BLaER1 (cell line): Measurements from ENCODE around the gene JAKMIP2.
"Not testable (repeated sequence)": the region's sequence is repeated elsewhere in the genome, so short reads cannot be mapped to it uniquely, and the experiment has no call there.

Experiments
- H3K27ac ChIP-seq: shearing (Covaris generic); formaldehyde crosslinking; 2 replicates; pipeline ENCODE4 v1.8.1; 2022
- H3K27me3 ChIP-seq: shearing (Covaris generic); formaldehyde crosslinking; 2 replicates; pipeline ENCODE4 v1.8.1; 2022
- H3K36me3 ChIP-seq: shearing (Covaris generic); formaldehyde crosslinking; 2 replicates; pipeline ENCODE4 v1.8.1; 2022
- H3K4me1 ChIP-seq: shearing (Covaris generic); formaldehyde crosslinking; 2 replicates; pipeline ENCODE4 v1.8.1; 2022
- H3K4me2 ChIP-seq: shearing (Covaris generic); formaldehyde crosslinking; 2 replicates; pipeline ENCODE4 v1.8.1; 2022
- H3K4me3 ChIP-seq: shearing (Covaris generic); formaldehyde crosslinking; 2 replicates; pipeline ENCODE4 v1.8.1; 2022
- H3K9ac ChIP-seq: shearing (Covaris generic); formaldehyde crosslinking; 2 replicates; pipeline ENCODE4 v1.8.1; 2022
- H3K9me3 ChIP-seq: shearing (Covaris generic); formaldehyde crosslinking; 2 replicates; pipeline ENCODE4 v1.8.1; 2022
- H4K20me1 ChIP-seq: shearing (Covaris generic); formaldehyde crosslinking; 2 replicates; pipeline ENCODE4 v1.8.1; 2022
- Cebpa-rat ChIP-seq: shearing (Covaris generic); IDR thresholded peaks from 2 replicates; pipeline ENCODE4 v1.8.1; 2022

Gene JAKMIP2

DNA sequence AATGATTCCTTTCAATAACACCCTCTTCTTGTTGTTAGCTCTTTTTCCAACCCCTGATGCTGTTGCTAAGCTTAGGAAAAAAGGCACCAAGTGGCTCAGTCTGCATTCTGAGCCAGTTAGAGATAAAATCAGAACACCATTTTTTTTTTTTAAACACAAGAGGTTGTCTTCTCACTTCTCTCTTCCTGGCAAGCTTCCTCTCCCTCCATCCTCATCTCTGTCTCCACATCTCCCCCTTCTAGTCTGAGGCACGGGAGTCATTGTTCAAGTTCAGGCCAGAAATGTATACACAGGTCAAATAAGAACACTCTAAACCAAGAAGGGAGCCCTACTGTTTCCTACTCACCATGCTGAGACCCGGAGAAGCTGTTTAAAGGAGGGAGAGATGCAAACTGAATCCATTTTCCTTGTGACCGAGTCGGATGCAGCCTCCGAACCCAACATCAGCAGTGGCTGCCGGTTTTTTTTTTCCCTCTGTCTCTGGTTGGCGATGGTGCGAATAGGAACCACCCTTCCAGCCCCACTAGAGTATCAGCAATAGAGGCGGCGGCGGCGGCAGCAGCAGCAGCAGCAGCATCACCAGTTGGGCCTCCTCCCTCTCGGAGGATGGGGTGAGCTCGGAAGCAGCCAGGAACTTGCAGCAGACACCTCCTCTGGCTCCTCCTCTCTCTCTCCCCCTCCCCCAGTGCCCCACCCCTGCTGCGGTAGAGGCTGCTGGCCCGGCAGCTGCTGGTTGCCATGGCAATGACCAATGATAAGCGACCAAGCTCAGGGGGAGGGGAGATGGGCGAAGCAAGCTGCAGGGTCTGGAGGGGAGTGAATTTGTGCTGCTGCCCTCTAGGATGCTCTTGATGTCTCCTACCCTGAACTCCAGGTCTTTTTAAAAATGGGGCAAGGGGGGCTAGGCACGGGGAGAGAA, at the start of gene JAKMIP2:
TSS of gene JAKMIP2 (minus strand) at position 619 of the 919 bp plus-strand sequence. CDS start 110,922 bp downstream, outside the sequence.
- no peaks in the 10 kb centered on the region for H3K36me3 ChIP-seq
- no peaks in the 10 kb centered on the region for H3K27me3 ChIP-seq
- peak within 1 kb of the TSS; percentile 75 for H3K27ac ChIP-seq
- H3K9me3 ChIP-seq: no peaks in the 10 kb centered on the region
- no peak for TF ChIP-seq Cebpa-rat
- peak within 1 kb of the TSS; percentile 83 for H3K9ac ChIP-seq
- peak within 1 kb of the TSS; percentile 75 for H3K4me3 ChIP-seq
- peak within 1 kb of the TSS; percentile 91 for H3K4me2 ChIP-seq
- no peaks in the 10 kb centered on the region for H4K20me1 ChIP-seq
- peaks cover 32% of the 10 kb centered on the region for H3K4me1 ChIP-seq

DNA sequence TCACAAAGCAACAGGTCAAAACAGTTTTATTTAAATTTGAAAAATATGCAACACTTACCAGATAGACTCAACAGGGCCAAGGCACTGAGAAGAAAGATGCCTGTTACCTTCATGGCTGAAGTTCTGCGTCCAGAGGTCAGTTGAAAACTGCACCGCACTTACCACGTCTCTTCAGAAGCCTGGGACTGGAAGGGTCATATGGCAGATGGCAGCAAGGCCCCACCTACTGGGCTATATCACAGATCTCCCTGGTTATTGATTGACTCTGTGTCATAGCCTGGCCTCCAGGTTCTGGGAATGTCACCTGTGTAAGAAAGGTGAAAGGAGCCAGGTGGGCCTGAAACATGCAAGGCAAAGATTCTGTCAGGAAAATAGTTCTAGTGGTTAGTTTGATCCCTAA, 48.9 kb upstream of the JAKMIP2 start, which contains the start of gene SPINK1:
TSS of gene SPINK1 (minus strand) at position 207 of the 400 bp plus-strand sequence. CDS start at position 113, 94 bp downstream.
- no peak within 1 kb of the TSS for H3K4me3 ChIP-seq
- no peak within 1 kb of the TSS for H3K9ac ChIP-seq
- no peaks in the 10 kb centered on the region for H3K4me1 ChIP-seq
- H3K9me3 ChIP-seq: no peaks in the 10 kb centered on the region
- no peaks in the 10 kb centered on the region for H3K27me3 ChIP-seq
- H3K27ac ChIP-seq: no peak within 1 kb of the TSS
- no peaks in the 10 kb centered on the region for H3K36me3 ChIP-seq
- no peaks in the 10 kb centered on the region for H4K20me1 ChIP-seq
- TF ChIP-seq Cebpa-rat: no peak
- no peak within 1 kb of the TSS for H3K4me2 ChIP-seq

DNA sequence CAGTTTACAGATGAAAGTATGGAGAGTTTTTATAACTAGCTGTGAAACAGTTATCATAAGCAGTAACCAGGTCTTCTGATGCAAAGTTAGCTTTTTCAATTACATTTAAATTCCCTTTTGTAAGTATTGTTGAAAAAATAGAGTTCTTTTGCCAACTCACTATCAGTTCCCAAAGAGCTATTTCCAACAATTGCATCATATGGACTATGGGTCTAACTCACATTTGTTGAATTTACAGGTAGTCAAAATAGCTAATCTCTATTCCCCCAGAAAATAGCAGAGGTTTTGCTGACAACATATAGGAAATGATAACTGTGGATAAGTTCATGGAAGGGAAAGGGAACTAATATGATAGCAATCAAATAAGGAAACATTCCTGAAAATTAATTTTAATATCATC, 47.5 kb upstream of the JAKMIP2 start:
- no peak overlapping the region for H3K9ac ChIP-seq
- no peaks in the 10 kb centered on the region for H4K20me1 ChIP-seq
- H3K27ac ChIP-seq: no peak overlapping the region
- no peak overlapping the region for H3K4me2 ChIP-seq
- no peaks in the 10 kb centered on the region for H3K36me3 ChIP-seq
- H3K27me3 ChIP-seq: no peaks in the 10 kb centered on the region
- H3K4me1 ChIP-seq: no peaks in the 10 kb centered on the region
- no peak overlapping the region for H3K4me3 ChIP-seq
- TF ChIP-seq Cebpa-rat: no peak
- no peaks in the 10 kb centered on the region for H3K9me3 ChIP-seq

DNA sequence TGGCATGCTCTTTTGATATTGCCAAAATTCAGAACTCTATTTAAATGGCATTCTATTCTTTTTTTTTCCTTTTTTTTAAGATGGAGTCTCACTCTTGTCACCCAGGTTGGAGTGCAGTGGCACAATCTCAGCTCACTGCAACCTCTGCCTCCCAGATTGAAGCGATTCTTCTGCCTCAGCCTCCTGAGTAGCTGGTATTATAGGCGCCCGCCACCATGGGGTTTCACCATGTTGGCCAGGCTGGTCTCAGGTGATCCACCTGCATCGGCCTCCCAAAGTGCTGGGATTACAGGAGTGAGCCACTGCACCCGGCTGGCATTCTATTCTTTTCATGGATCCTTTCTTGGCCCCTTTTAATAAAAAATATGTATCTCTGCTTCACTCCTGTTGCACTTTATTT, 44.5 kb upstream of the JAKMIP2 start:
- not testable (repeated sequence) for H3K9me3 ChIP-seq, H3K4me1 ChIP-seq, H3K9ac ChIP-seq, H3K4me3 ChIP-seq, H3K36me3 ChIP-seq, H3K27ac ChIP-seq, H3K4me2 ChIP-seq, H3K27me3 ChIP-seq, H4K20me1 ChIP-seq

DNA sequence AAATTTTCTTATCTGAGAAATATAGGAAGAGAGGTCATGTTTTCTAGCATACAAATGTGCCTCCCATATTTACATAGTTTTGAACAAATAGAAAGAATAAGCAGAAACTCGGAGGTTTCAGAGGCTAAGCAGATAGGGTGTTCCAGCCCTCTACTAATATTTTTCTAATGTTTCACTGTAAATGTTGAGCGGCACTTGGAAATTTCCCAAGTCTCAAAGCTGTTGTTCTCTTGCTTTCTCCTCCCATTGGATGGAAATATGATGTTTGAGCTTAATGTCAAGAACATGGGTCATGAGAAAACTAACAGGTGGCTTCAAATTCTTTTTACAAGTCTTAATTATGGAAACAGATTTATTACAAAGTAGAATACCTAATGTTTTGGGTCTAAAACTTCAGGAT, 43.8 kb upstream of the JAKMIP2 start:
- no peak overlapping the region for H3K4me3 ChIP-seq
- no peak overlapping the region for H3K4me2 ChIP-seq
- H3K9me3 ChIP-seq: no peaks in the 10 kb centered on the region

DNA sequence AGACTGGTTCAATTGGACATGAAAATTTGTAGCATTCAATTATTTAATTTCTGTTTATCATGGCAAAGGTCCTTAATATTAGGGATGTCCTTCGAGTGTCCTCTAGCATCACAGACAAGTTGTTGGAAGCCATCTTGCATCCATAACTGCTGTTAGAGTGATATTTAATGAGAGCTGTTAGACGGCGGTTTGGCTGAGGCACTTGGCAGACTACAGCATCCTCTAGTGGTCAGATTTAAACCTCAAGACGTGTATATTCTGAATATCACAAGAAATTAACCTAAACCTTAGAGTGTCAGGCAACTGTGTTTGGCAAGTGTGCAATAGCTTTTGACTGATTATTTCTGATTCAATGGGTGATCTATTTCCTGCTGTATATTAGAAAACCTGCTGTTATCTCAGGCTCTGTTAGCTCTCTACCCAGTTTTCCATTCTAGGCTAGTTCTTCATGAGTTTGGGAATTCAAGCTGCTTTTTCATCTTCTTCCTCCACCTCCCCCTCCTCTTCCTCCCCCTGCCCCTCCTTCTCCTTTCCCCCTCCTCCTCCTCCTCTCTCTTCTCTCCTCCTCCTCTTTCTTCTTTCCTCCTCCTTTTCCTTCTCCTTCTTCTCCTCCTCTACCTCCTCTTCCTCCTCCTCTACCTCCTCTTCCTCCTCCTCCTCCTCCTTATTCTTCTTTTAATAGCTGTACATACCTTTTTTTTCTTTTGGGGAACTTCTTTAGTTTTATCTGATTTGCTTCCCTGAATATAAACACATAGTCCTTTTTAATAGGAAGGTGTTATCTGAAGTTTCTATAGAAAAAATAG, 40.4 kb upstream of the JAKMIP2 start:
- no peak overlapping the region for H3K9ac ChIP-seq
- H3K4me3 ChIP-seq: no peak overlapping the region
- H4K20me1 ChIP-seq: no peaks in the 10 kb centered on the region
- no peaks in the 10 kb centered on the region for H3K27me3 ChIP-seq
- no peak for TF ChIP-seq Cebpa-rat
- H3K27ac ChIP-seq: no peak overlapping the region
- no peaks in the 10 kb centered on the region for H3K36me3 ChIP-seq
- H3K4me1 ChIP-seq: no peaks in the 10 kb centered on the region
- no peaks in the 10 kb centered on the region for H3K9me3 ChIP-seq
- no peak overlapping the region for H3K4me2 ChIP-seq

More for the DNA sequence above, 43.8 kb upstream of the JAKMIP2 start:
- TF ChIP-seq Cebpa-rat: no peak
- no peaks in the 10 kb centered on the region for H4K20me1 ChIP-seq
- H3K36me3 ChIP-seq: no peaks in the 10 kb centered on the region
- no peak overlapping the region for H3K9ac ChIP-seq
- H3K27ac ChIP-seq: no peak overlapping the region
- H3K4me1 ChIP-seq: no peaks in the 10 kb centered on the region
- no peaks in the 10 kb centered on the region for H3K27me3 ChIP-seq

DNA sequence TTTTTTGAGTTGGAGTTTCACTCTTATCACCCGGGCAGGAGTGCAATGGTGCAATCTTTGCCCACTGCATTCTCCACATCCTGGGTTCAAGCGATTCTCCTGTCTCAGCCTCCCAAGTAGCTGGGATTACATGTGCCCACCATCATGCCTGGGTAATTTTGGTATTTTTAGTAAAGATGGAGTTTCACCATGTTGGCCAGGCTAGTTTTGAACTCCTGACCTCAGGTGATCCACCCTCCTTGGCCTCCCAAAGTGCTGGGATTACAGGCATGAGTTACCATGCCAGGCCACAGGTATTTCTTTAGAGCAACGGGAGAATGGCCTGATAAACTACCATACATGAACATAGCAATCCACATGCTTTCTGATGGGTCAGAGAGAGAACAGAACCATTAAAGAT, 39.7 kb upstream of the JAKMIP2 start:
- not testable (repeated sequence) for H3K9me3 ChIP-seq, H3K27ac ChIP-seq, H4K20me1 ChIP-seq, H3K27me3 ChIP-seq, H3K9ac ChIP-seq, H3K36me3 ChIP-seq, H3K4me2 ChIP-seq, H3K4me1 ChIP-seq, H3K4me3 ChIP-seq

DNA sequence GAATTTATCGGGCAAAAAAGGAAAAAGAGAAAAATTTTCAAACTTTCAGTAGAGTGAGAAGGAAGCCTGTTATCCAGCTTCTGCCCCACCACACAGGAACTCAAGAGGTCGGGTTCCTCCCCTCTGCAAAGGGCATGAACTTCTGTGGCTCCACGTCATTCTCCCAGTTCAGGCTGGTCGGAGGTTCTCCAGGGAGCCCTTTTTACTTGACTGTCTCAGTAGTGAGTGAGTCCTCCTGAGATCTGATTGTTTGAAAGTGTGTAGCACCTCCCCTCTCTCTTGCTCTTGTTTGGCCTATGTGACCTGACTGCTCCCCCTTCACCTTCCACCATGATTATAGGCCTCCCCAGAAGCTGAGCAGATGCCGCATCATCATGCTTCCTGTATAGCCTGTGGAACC, 39.2 kb upstream of the JAKMIP2 start:
- no peaks in the 10 kb centered on the region for H3K27me3 ChIP-seq
- no peaks in the 10 kb centered on the region for H3K4me1 ChIP-seq
- H3K36me3 ChIP-seq: no peaks in the 10 kb centered on the region
- no peak overlapping the region for H3K4me3 ChIP-seq
- no peaks in the 10 kb centered on the region for H4K20me1 ChIP-seq
- H3K4me2 ChIP-seq: no peak overlapping the region
- H3K27ac ChIP-seq: no peak overlapping the region
- TF ChIP-seq Cebpa-rat: no peak
- H3K9me3 ChIP-seq: no peaks in the 10 kb centered on the region
- H3K9ac ChIP-seq: no peak overlapping the region

DNA sequence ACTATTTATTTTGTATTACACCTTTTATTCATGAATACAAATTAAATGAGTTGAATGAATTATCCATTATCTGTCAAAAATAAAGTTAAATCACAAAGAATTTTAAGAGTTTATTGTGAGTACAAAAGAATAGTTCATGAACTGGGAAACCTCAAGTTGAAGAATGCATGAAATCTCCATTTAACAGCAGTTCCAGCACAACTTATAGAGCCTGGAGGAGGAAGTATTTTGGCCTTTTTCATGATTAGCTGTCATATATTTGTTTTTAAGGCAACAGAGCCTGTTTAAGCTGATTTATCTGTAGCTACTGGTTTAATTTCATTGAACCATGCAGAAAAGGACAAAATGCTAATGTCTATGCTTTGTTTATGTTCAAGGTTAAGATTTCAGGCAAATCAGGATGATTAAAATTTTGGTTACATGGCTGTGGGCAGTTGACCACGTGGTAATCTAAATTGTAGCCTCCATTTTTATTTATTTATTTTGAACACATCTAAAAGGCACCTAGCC, 36.8 kb upstream of the JAKMIP2 start:
- Histone ChIP-seq H3K9ac (no peak overlapping the region), H3K4me3 (no peak overlapping the region), H3K9me3 (no peaks in the 10 kb centered on the region), H3K4me1 (no peaks in the 10 kb centered on the region), H3K27me3 (no peaks in the 10 kb centered on the region), H3K27ac (no peak overlapping the region), H3K36me3 (no peaks in the 10 kb centered on the region), H3K4me2 (no peak overlapping the region), H4K20me1 (no peaks in the 10 kb centered on the region)
- TF ChIP-seq Cebpa-rat: no peak

DNA sequence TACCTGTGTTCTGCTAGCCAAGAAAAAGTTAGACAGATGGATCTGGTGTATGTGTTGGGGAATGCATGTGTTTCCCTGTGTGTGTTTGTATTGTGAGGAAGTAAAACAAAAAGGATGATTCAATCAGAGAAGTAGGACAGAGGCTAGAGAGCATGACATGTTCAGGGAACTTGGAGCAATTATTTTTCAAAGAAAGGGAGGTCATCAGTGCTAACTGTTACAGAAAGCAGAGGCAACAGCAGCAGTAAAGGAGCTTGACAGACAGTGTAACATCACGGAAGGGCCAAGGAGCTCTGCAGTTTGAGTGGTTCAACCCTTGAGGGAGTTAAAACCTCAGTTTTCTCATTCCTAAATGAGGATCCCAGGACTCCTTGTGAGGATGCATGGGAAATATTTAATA, 35.8 kb upstream of the JAKMIP2 start:
- Histone ChIP-seq H3K4me3 (no peak overlapping the region), H3K36me3 (no peaks in the 10 kb centered on the region), H3K9ac (no peak overlapping the region), H3K4me2 (no peak overlapping the region), H4K20me1 (no peaks in the 10 kb centered on the region), H3K27ac (no peak overlapping the region), H3K4me1 (no peaks in the 10 kb centered on the region), H3K27me3 (no peaks in the 10 kb centered on the region), H3K9me3 (no peaks in the 10 kb centered on the region)
- no peak for TF ChIP-seq Cebpa-rat
